Epidermal melanocyte (primary cell): ENCODE results near the gene STYK1.
"Not testable (repeated sequence)": the region's sequence is repeated elsewhere in the genome, so short reads cannot be mapped to it uniquely, and the experiment has no call there.

Experiments
- DNase-seq: peaks from one replicate; pipeline ENCODE4 v3.0.0; 2011; ENCODE audit warnings: low spot score; ENCODE audit not compliant: insufficient read length

Gene STYK1

DNA sequence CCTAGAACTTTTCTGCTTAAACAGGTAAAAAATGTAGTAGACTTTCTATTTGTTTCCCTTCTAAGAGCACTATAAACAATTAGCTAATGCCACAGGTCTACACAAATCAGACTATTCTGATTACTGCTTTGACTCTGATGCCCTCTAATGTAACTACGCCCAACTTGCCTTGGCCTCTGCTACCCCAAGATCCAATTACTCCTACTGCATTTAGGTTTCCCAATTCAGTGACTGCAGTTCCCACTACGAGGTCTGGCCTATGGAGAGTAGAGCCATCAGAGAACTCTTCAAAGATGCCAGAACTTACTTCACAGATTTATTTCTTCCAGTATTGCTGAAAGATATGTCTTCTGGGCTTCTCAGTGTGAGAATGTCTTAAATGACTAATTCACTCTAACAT, 15.3 kb upstream of the STYK1 start:
- DNase-seq = no peak

DNA sequence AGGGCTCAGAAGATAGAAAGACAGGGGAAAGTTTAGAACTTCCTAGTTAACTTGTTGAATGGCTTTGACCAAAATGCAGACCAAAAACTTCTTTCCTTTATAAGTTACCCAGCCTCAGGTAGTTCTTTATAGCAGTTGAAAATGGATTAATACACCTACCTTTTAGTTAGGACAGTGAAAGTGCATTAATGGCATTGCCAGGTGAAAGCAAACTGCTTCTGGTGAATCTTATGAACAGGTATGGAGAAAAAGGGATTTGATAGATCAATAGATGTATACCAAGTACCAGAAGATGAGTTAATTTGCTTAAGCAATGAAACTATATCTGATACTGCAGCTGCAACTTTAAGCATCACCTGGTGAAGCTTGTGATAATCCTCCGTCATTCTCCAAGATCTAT, 14.2 kb upstream of the STYK1 start:
- no peak for DNase-seq

DNA sequence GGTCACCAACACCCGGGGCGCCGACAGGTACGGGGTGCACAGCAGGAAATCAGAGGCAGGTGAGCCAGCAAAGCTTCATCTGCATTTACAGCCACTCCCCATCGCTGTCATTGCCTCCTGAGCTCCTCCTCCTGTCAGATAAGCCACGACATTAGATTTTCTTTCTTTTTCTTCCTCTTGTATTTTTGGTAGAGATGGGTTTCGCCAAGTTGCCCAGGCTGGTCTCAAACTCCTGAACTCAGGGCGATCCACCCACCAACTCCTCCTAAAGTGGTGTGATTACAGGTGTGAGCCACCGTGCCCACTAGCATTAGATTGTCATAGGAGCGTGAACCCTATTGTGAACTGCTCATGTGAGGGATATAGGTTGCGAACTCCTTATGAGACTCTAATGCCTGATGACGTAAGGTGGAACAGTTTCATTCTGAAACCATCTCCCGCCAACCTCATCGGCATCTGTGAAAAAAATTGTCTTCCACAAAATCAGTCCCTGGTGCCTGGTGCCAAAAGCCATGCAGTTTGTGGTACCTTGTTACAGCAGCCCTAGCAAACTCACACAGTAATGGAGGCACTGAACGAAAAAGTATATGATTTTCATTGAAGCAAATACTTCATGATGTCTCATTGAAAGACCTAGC, 1.5 kb downstream of the STYK1 start:
- DNase-seq = no peak

DNA sequence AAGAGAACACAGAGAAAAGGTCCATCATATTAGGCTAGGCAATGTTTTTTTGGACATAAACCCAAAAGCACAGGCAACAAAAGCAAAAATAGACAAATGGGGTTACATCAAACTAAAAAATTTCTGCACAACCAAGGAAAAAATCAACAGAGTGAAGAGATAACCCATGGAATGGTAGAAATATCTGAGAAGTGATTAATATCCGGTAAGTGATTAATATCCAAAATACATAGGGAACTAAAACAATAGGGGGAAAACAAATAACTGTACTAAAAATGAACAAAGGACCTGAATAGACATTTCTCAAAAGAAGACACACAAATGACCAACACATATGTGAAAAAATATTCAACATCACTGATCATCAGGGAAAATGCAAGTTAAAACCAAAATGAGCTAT, 4.3 kb downstream of the STYK1 start:
- DNase-seq = no peak

DNA sequence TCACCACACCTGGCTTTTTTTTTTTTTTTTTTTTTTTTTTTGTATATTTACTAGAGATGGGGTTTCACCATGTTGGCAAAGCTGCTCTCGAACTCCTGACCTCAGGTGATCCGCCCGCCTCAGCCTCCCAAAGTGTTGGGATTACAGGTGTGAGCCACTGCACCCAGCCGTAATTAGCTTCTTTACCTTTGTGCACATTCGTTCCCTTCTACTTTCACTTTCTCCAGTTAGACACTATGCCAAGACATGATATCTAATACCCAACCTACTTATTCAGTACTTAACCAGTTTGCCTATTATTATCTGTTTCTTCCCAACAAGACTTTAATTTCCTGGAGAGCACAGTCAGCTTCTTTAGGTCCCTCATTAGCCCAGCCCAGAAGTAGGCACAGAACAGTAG, 5.3 kb downstream of the STYK1 start:
- no peak for DNase-seq

DNA sequence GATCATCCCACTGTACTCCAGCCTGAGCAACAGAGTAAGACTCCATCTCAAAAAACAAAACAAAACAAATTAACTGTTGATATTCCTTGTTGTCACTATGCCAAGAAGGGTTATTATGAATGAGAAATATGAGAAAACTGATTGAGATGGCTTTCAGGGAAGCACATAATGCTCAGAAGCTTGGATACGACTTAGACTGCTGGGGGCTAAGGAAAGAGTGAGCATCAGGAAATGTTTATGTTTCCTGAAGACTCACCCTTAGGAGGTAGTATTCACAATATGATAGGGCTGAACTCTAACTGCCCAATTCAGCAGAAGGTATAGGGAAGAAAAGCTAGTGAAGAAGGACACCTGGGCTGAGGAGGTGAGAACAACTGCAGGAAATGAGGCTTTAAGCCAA, 6.3 kb downstream of the STYK1 start:
- DNase-seq = no peak

DNA sequence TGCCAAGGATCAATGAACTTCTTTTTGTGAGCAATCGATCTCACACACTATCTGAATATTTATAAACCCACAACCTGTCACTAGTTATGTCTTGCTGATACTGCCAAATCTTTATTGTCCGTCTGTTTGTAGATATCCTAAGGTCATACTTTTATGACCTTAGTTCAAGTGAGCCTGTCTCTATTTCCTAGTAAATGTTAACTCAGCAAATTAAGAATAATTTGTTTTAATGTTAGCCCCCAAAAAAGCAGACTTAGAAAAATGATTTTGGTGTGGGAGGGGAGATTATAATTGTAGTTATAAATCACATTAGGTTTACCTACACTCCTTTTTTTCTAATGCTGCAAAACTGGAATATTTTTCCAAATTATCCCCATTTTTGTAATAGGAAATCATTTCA, 9.4 kb downstream of the STYK1 start:
- DNase-seq = no peak

DNA sequence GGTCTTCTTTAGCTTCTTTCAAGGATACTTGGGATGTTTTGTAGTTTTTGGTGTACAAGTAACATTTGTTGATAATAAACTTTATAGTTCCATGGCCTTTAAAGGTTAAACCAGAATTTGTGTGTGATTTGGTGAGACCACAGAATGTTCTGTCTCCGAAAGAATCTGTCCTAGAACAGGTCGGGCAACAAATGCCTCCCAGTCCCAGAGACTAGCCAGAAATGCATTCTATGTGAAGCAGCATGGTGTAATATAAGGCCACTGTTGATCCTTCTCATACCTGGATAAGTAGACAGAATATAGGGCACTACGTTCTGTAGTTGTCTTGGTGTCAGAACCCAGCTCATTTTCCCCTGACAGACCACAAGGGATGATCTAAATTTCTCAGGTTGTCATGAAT, 10.0 kb downstream of the STYK1 start:
- no peak for DNase-seq

DNA sequence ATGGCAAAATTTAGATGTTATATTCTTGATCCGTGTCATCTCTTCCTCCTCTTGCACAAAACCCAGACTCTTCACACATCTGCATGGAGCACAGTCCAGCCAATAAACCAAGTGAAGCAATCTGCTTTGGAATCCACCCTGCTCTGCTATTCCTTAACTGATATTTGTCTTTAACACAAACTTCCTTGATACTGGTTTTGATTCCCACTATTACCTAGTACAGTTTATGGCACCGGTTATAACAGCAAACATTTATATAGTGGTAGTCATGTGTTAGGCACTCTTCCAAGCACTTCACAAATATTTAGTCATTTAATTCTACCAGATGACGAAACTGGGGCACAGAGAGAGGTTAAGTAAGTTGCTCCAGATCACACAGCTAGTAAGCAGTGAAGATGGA, 12.5 kb downstream of the STYK1 start:
- no peak for DNase-seq

DNA sequence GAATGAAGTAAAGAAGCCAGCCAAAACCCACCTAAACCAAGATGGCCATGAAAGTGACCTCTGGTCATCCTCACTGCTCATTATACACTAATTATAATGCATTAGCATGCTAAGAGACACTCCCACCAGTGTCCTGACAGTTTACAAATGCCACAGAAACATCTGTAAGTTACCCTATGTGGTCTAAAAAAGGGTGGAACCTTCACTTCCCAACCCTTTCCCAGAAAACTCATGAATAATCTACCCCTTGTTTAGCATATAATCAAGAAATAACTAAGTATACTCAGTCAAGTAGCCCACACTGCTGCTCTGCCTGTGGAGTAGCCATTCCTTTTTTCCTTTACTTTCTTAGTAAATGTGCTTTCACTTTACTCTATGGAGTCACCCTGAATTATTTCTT, 19.8 kb downstream of the STYK1 start:
- DNase-seq = no peak

DNA sequence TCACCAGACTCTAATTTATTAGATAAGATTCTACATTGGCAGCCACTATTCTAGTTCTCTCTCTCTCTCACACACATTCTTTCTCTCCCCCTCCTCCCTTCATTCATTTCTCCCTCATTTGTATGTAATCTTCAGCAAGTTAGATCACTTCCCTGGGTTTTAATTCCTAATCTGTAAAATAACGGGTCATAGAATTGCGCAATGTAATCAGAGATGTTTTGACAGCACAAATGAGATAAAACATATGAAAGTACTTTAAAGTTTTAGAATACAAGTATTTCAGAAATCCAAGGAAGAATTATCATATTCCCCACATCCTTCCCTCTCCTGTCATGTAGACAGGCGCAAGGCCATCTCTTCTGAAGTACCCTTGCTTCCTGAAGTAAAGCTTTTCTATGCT, 21.7 kb downstream of the STYK1 start:
- DNase-seq = no peak

DNA sequence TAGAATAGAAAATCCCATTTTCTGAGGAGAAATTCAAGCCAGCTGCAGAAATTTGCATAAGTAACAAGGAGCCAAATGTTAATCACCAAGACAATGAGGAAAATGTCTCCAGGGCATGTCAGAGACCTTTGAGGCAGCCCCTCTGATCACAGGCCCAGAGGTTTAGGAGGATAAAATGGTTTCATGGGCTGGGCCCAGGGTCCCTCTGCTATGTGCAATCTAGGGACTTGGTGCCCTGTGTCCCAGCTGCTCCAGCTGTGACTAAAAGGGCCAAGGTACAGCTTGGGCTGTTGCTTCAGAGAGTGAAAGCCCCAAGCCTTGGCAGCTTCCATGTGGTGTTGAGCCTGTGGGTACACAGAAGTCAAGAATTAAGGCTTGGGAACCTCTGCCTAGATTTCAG, 27.3 kb downstream of the STYK1 start:
- not testable (repeated sequence) for DNase-seq

DNA sequence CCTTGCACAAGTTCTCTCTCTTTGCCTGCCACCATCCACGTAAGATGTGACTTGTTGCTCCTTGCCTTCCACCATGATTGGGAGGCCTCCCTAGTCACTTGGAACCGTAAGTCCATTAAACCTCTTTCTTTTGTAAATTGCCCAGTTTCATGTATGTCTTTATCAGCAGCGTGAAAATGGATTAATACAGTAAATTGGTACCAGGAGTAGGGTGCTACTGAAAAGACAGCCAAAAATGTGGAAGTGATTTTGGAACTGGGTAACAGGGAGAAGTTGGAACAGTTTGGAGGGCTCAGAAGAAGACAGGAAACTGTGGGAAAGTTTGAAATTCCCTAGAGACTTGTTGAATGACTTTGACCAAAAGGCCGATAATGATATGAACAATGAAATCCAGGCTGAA, 27.9 kb downstream of the STYK1 start:
- DNase-seq = no peak

DNA sequence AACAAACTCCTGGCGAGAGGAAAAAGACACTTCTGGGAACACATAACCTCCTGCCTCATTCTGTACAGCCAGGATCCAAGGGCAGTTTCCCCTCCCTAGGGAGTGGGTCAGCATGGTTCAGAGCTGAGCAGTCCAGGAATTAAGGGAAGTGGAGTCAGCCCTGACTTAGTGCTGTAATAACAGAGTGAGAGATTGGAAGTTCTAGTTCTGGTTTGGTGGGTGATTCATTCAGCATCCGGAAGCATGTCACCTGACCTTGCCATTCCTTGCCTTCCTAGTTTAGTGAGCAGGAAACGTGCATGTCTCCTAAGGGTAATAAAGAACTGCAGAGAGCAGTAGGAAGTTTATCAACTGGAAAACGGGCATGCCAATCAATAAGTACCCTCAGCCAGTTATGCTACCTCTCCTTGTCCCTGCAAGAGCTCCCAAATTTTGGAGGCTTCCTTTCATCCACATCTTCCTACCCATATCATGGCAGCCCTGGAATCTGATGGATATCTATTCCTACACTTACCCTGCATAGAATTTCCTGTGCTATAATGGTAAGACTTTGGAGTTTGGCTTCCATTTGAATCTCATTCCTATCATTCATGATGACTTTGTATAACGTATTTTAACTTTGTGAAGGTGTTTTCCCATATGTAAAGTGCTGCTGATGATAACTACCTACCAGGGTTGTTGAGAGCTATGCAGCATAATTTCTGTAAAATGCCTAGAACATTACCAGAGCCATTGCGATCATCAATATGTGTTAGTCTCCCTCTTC, 31.9 kb downstream of the STYK1 start:
- no peak for DNase-seq

DNA sequence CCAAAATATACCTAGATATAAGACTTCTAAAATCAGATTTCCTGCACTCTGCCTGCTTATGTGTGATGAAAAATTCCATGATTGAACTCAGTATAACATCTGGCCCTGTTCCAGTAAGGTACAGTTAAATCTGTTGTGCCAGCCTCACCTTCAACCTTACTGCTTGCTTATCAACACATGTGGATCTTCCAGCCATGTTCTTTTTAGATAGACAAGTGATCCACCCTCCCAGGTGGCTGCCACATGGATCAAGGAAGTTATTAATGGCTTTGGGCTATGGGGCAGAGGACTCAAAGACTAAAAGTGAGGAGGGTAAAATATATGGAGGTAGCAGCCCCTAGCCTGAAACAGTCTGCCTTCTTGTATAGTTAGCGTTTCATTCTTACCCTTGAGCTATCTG, 35.1 kb downstream of the STYK1 start:
- no peak for DNase-seq

DNA sequence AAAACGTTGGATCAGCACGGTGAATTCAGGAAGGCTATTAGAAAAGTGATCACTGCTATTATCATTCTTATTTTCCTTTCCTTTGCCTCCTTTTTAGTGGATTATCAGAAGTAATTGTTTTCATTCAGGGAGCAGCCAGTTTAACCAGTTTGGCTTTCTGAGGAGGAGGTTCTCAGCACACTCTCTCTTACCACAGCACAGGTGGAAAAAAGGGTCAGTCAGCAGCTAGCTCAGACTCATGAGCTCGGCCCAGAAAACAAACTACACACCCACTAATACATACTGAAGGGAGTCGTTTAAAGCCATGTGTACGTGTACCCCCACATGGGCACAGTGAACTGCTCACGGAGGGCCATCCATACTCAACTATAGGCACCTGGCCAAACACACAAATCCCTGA, 37.2 kb downstream of the STYK1 start:
- no peak for DNase-seq

DNA sequence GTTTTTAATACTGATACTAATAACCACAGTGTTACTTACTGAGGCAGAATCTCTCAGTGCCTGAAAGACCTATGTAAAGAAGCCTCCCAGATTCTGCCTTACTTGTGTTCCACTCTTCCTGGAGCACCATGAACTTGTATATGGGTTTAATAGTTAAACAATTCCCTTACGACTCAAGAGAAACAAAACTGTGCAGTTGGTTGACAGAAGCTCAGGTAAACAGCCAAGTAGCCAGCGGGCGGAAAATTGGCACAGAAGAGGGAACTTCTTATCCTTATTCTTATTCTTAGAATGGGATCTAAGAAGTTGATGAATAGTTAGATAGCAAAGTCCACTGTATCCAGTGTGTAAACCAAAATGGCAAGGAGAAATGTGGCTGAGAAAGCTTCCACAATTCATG, 37.7 kb downstream of the STYK1 start:
- no peak for DNase-seq

DNA sequence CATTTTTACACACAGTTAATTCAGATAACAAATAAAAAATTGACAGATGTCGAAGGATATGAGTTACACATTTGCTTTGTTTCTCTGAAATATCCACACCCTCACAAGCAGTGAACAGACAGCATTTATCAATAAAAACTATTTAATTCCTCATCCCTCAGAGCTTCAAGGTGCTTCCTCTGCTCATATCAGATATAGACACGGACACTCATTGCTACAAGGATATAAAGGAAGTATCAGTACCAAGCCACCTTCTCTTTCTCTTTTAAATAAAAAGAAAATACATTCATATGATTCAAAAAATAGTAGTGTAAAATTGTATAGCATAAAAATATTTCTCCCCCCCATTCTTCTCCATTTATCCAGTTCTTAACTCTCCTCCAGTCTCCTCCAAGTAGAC, 38.5 kb downstream of the STYK1 start:
- DNase-seq = no peak

DNA sequence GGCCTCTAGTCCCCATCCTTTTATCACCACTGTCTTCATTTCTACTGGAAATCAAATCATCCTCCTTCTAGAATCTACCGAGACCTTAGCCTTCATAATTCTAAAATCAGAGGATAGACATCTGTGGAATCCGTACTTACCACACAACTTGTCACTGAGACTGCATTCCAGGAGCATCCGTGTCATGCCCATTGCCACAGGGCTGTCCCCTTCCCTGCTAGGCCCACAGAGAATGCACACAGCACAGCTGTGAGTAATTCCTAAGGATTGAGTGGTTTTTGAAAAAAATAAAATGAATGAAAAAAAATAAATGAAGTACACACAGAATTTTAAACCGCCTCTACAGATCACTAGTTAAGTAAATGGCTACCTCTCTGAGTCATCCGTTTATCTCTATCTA, 39.4 kb downstream of the STYK1 start:
- peak; percentile 44 for DNase-seq

DNA sequence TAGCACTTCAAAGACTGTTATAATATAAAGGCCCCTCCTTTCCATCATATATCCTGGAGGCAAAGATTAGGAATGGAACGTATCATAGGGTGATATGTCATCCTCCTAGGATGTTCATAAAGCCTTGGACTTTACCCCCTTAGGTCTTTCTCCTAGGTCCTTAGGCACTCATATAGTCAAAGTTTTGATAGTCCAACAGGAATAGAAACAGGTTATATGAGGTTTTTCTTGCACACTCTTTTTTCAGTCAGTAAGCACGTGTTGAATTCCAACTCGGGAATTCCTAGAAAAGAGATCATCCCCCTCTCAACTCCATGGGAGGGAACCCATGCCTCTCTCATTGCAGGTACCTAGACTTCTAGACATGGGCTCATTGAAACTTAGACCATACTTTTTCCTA, 40.3 kb downstream of the STYK1 start:
- DNase-seq = no peak

DNA sequence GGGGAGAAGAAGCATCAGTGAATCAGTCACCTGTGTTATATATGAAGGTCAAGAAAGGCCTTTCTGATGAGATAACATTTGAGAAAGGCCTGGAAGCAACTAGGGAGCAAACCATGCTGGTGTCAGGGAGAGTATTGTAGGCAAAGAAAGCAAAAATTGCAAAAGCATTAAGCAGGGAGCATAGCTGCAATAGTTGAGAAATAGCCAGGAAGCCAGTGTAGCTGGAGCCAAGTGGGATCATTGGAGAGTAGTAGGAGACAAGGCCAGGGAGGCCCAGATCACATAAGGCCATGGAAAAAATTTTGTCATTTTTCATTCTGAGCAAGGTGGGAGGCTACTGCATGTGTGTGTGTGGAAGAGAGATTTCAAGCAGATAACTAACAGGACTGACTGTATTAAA, 41.6 kb downstream of the STYK1 start:
- no peak for DNase-seq

DNA sequence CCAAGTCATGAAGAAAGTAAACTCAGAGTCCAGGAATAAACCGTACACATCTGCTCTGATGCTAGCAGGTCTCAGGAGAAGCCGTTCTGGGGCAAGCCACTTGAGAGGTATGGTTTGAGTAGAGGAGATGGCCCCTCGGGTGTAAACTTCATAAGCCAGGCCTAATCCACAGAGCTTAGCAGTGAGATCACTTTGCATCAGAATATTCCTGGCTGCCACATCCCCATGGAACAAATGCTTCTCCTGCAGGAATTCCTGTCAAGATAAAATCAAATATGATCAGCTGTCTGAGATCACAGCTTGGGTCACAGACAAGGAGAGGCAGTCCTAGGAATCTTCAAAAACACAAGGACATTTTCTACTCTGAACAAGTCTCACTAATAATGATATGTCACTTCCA, 49.2 kb downstream of the STYK1 start:
- DNase-seq = no peak

DNA sequence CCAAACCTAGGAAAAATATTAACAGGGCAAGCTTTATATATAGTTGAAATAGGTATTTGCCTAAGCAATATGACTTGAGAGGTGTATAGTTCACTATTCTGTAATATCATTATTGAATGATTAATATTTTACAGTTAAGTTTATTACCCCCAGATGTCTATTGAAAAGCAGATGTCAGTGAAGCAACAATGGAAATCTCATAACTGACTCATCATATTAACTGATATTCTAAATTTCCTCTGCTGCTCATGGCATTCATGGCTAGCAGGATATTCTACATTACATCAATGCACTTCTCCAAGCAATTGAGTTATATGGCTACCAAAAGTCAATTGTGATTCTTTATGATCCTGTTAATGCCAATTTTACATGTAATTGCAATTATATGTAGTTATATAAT, 50.7 kb downstream of the STYK1 start:
- DNase-seq = no peak
